GM23338 (cell line): ENCODE measurements around the gene POU3F2. TPM values are rescaled to one million over a fixed set of nuclear protein-coding genes. Genes with fewer than 3 reads are reported as not detected.

Experiments
- ATAC-seq: fragments of 200-7000 bp; cut with Tn5 transposase; 3 replicates; pipeline ENCODE4 v1.9.1; 2020
- DNase-seq: peaks from one replicate; pipeline ENCODE4 v3.0.0-alpha.2; 2015; ENCODE audit warnings: low spot score
- H2AFZ ChIP-seq: fragments of 200-600 bp; sonication (generic); 2 replicates; pipeline ENCODE4 v1.8.0; 2016; ENCODE audit warnings: antibody characterized with exemption, mild to moderate bottlenecking, moderate library complexity
- H3F3A ChIP-seq: fragments of 200-600 bp; sonication (generic); replicated peaks from 2 replicates; pipeline ENCODE4 v1.8.0; 2017; ENCODE audit warnings: antibody characterized with exemption, mixed run types, low read depth
- H3K27ac ChIP-seq: fragments of 200-600 bp; sonication (generic); 2 replicates; pipeline ENCODE4 v1.6.1; 2016; ENCODE audit warnings: low read depth
- H3K27me3 ChIP-seq: fragments of 200-600 bp; sonication (generic); 2 replicates; pipeline ENCODE4 v1.8.0; 2016; ENCODE audit warnings: mild to moderate bottlenecking, mixed run types, moderate library complexity; ENCODE audit not compliant: insufficient read depth
- H3K36me3 ChIP-seq: fragments of 200-600 bp; sonication (generic); 2 replicates; pipeline ENCODE4 v1.8.0; 2016; ENCODE audit warnings: mild to moderate bottlenecking; ENCODE audit not compliant: insufficient read depth
- H3K4me1 ChIP-seq: fragments of 200-600 bp; sonication (generic); 2 replicates; pipeline ENCODE4 v1.8.0; 2016; ENCODE audit warnings: mild to moderate bottlenecking, moderate library complexity; ENCODE audit not compliant: insufficient read depth
- H3K4me2 ChIP-seq: fragments of 200-600 bp; sonication (generic); 2 replicates; pipeline ENCODE4 v1.7.1; 2017; ENCODE audit warnings: mixed run types
- H3K4me3 ChIP-seq: fragments of 200-600 bp; sonication (generic); 2 replicates; pipeline ENCODE4 v1.6.1; 2016; ENCODE audit warnings: mixed run types
- H3K79me2 ChIP-seq: fragments of 200-600 bp; sonication (generic); replicated peaks from 2 replicates; pipeline ENCODE4 v1.8.0; 2017; ENCODE audit warnings: mild to moderate bottlenecking; ENCODE audit not compliant: insufficient read depth
- H3K9me2 ChIP-seq: fragments of 200-600 bp; sonication (generic); 2 replicates; pipeline ENCODE4 v1.8.0; 2017; ENCODE audit not compliant: insufficient read depth
- H4K20me1 ChIP-seq: fragments of 200-600 bp; sonication (generic); replicated peaks from 2 replicates; pipeline ENCODE4 v1.8.0; 2017; ENCODE audit warnings: mild to moderate bottlenecking; ENCODE audit not compliant: insufficient read depth
- H3K27ac Mint-ChIP-seq: 2 replicates; pipeline ENCODE4 v1.8.0; 2020; ENCODE audit warnings: inconsistent platforms, mild to moderate bottlenecking, moderate library complexity, mixed read lengths
- H3K27me3 Mint-ChIP-seq: 3 replicates; pipeline ENCODE4 v1.8.0; 2022; ENCODE audit warnings: low read depth, mild to moderate bottlenecking, moderate library complexity, mixed read lengths, inconsistent platforms; ENCODE audit not compliant: insufficient read depth, poor library complexity
- H3K36me3 Mint-ChIP-seq: 3 replicates; pipeline ENCODE4 v1.8.0; 2021; ENCODE audit warnings: low read depth, mild to moderate bottlenecking, inconsistent platforms, moderate library complexity, mixed read lengths
- H3K4me1 Mint-ChIP-seq: 3 replicates; pipeline ENCODE4 v1.8.0; 2020; ENCODE audit warnings: mild to moderate bottlenecking, inconsistent platforms, mixed read lengths
- H3K4me3 Mint-ChIP-seq: 3 replicates; pipeline ENCODE4 v1.8.0; 2021; ENCODE audit warnings: moderate library complexity, mild to moderate bottlenecking, inconsistent platforms, mixed read lengths
- H3K9me3 Mint-ChIP-seq: 3 replicates; pipeline ENCODE4 v1.8.0; 2020; ENCODE audit warnings: moderate library complexity, mild to moderate bottlenecking, inconsistent platforms, mixed read lengths
- CREB1 ChIP-seq: fragments of 250-450 bp; sonication (Bioruptor Pico); IDR thresholded peaks from 2 replicates; pipeline ENCODE4 v1.5.0; 2020; ENCODE audit warnings: low read depth, mild to moderate bottlenecking, moderate library complexity
- ETS1 ChIP-seq: IDR thresholded peaks from 2 replicates; pipeline ENCODE4 v1.6.1; 2016; ENCODE audit warnings: antibody characterized with exemption
- EZH2 ChIP-seq: fragments of 200-600 bp; sonication (generic); IDR thresholded peaks from one replicate; pipeline ENCODE4 v1.8.0; 2017; ENCODE audit warnings: antibody characterized with exemption, mild to moderate bottlenecking, low read depth; ENCODE audit not compliant: unreplicated experiment
- EZH2phosphoT487 ChIP-seq: fragments of 200-600 bp; sonication (generic); IDR thresholded peaks from one replicate; pipeline ENCODE4 v1.8.1; 2018; ENCODE audit warnings: antibody characterized with exemption; ENCODE audit not compliant: unreplicated experiment
- JUNB ChIP-seq: IDR thresholded peaks from one replicate; pipeline ENCODE4 v1.6.1; 2016; ENCODE audit warnings: antibody characterized with exemption; ENCODE audit not compliant: unreplicated experiment
- NANOG ChIP-seq: IDR thresholded peaks from 2 replicates; pipeline ENCODE4 v1.6.1; 2016; ENCODE audit warnings: antibody characterized with exemption, borderline replicate concordance
- POLR2AphosphoS5 ChIP-seq: IDR thresholded peaks from 2 replicates; pipeline ENCODE4 v1.6.1; 2016; ENCODE audit warnings: antibody characterized with exemption, low read depth
- REST ChIP-seq: IDR thresholded peaks from one replicate; pipeline ENCODE4 v1.6.1; 2018; ENCODE audit warnings: antibody characterized with exemption; ENCODE audit not compliant: unreplicated experiment
- ZNF114 ChIP-seq: fragments of 250-450 bp; sonication (Bioruptor Pico); IDR thresholded peaks from 2 replicates; pipeline ENCODE4 v1.5.0; 2020; ENCODE audit warnings: mild to moderate bottlenecking, moderate library complexity
- ZNF331 ChIP-seq: fragments of 250-450 bp; sonication (Bioruptor Pico); IDR thresholded peaks from 2 replicates; pipeline ENCODE4 v1.5.0; 2020; ENCODE audit warnings: low read depth, mild to moderate bottlenecking, moderate library complexity
- polyA plus RNA-seq: library from polyadenylated mRNA; unstranded; fragments of >200 nt; fragmentation: Nextera tagmentation; extraction: Ambion mirVana; gene quantifications from 2 replicates; pipeline ENCODE4 v1.2.1, GENCODE V29; 2016
- total RNA-seq: library from RNA; depleted of rRNA; stranded (reverse); fragments of >200 nt; shearing (Covaris generic); gene quantifications from 2 replicates; pipeline ENCODE4 v1.2.3, GENCODE V29; 2014

Gene POU3F2
- total and polyA plus RNA-seq, 2 experiments from 2014 or later: 0.26 to 0.76 TPM

- peaks cover 100% of the 10 kb centered on the region for H3K27me3 ChIP-seq
- Mint-ChIP-seq H3K27me3 (peaks cover 98% of the 10 kb centered on the region), H3K9me3 (no peaks in the 10 kb centered on the region; the same call in 1 of the 3 replicates), H3K4me1 (peaks cover 56% of the 10 kb centered on the region), H3K4me3 (peak overlapping the region; percentile 75), H3K27ac (no peak overlapping the region), H3K36me3 (no peaks in the 10 kb centered on the region; the same call in 2 of the 3 replicates)
- no peak overlapping the region for H3K27ac ChIP-seq
- peak overlapping the region; percentile 64 for H3K4me3 ChIP-seq
- no peak overlapping the region for H2AFZ ChIP-seq
- H3F3A ChIP-seq: peaks cover 10% of the 10 kb centered on the region; the same call in 1 of the 2 replicates
- no peaks in the 10 kb centered on the region for H3K79me2 ChIP-seq
- H3K36me3 ChIP-seq: no peaks in the 10 kb centered on the region
- TF ChIP-seq JUNB (no peak), EZH2 (peak; percentile 73)
- peaks cover 66% of the 10 kb centered on the region for H3K4me1 ChIP-seq
- peak overlapping the region; percentile 83 for H3K4me2 ChIP-seq
- H4K20me1 ChIP-seq: peaks cover 18% of the 10 kb centered on the region
- DNase-seq (peak; percentile 35), ATAC-seq (no peak)
- no peaks in the 10 kb centered on the region for H3K9me2 ChIP-seq
These were observed 6.1 kb upstream of the POU3F2 start for GRCh38 chr6:98828211-98828788.

GRCh38 chr6:98828941-98829411, 5.4 kb upstream of the POU3F2 start:
- ATAC-seq (0 out of 3 replicates have a peak, but pooled peaks have one; percentile 1), DNase-seq (peak; percentile 71)
- Histone ChIP-seq H3K27me3 (peaks cover 100% of the 10 kb centered on the region), H3K9me2 (no peaks in the 10 kb centered on the region), H3K4me3 (peak overlapping the region; percentile 64), H3F3A (peaks cover 17% of the 10 kb centered on the region; the same call in 1 of the 2 replicates), H4K20me1 (peaks cover 18% of the 10 kb centered on the region), H3K27ac (no peak overlapping the region), H2AFZ (no peak overlapping the region), H3K4me1 (peaks cover 70% of the 10 kb centered on the region), H3K79me2 (no peaks in the 10 kb centered on the region), H3K4me2 (peak overlapping the region; percentile 70), H3K36me3 (no peaks in the 10 kb centered on the region)
- Mint-ChIP-seq H3K27ac (no peak overlapping the region), H3K36me3 (no peaks in the 10 kb centered on the region; the same call in 2 of the 3 replicates), H3K9me3 (no peaks in the 10 kb centered on the region; the same call in 1 of the 3 replicates), H3K27me3 (peaks cover 98% of the 10 kb centered on the region), H3K4me3 (peak overlapping the region; percentile 75), H3K4me1 (peaks cover 56% of the 10 kb centered on the region)
- TF ChIP-seq ZNF331: no peak
- no peak for TF ChIP-seq JUNB
- TF ChIP-seq EZH2: peak; percentile 75
- no peak for TF ChIP-seq CREB1
- TF ChIP-seq EZH2phosphoT487: no peak
- TF ChIP-seq ZNF114: no peak

- Mint-ChIP-seq H3K36me3 (no peaks in the 10 kb centered on the region; the same call in 2 of the 3 replicates), H3K27ac (no peak overlapping the region), H3K27me3 (peaks cover 97% of the 10 kb centered on the region), H3K9me3 (no peaks in the 10 kb centered on the region; the same call in 1 of the 3 replicates), H3K4me1 (peaks cover 56% of the 10 kb centered on the region), H3K4me3 (no peak overlapping the region)
- DNase-seq: no peak
- peaks cover 18% of the 10 kb centered on the region; the same call in 1 of the 2 replicates for H3F3A ChIP-seq
- no peak overlapping the region for H3K27ac ChIP-seq
- peaks cover 67% of the 10 kb centered on the region for H3K4me1 ChIP-seq
- no peaks in the 10 kb centered on the region for H3K36me3 ChIP-seq
- peaks cover 18% of the 10 kb centered on the region for H4K20me1 ChIP-seq
- H3K4me2 ChIP-seq: peak overlapping the region; percentile 70
- H3K9me2 ChIP-seq: no peaks in the 10 kb centered on the region
- ATAC-seq: no peak
- H3K79me2 ChIP-seq: no peaks in the 10 kb centered on the region
- H3K27me3 ChIP-seq: peaks cover 96% of the 10 kb centered on the region
- H3K4me3 ChIP-seq: no peak overlapping the region
- no peak overlapping the region for H2AFZ ChIP-seq
- no peak for TF ChIP-seq REST
- no peak for TF ChIP-seq JUNB
- no peak for TF ChIP-seq EZH2phosphoT487
- no peak for TF ChIP-seq ETS1
- no peak for TF ChIP-seq POLR2AphosphoS5
- no peak for TF ChIP-seq ZNF114
- no peak for TF ChIP-seq NANOG
- TF ChIP-seq ZNF331: no peak
- no peak for TF ChIP-seq EZH2
These were observed 4.2 kb upstream of the POU3F2 start for GRCh38 chr6:98830146-98830545.
